GM18519 (cell line): Measurements from ENCODE around the gene MERTK.
A peak's percentile ranks its signal among the peaks of the same experiment; 100 is the strongest.
"Not testable (repeated sequence)": the region's sequence is repeated elsewhere in the genome, so short reads cannot be mapped to it uniquely, and the experiment has no call there.

ENCODE experiments used
- ATAC-seq: cut with Tn5 transposase; IDR thresholded peaks from one replicate; pipeline ENCODE4 v1.9.1; 2021; ENCODE audit warnings: mild to moderate bottlenecking, moderate library complexity; ENCODE audit not compliant: unreplicated experiment, low FRiP score

The MERTK gene

DNA sequence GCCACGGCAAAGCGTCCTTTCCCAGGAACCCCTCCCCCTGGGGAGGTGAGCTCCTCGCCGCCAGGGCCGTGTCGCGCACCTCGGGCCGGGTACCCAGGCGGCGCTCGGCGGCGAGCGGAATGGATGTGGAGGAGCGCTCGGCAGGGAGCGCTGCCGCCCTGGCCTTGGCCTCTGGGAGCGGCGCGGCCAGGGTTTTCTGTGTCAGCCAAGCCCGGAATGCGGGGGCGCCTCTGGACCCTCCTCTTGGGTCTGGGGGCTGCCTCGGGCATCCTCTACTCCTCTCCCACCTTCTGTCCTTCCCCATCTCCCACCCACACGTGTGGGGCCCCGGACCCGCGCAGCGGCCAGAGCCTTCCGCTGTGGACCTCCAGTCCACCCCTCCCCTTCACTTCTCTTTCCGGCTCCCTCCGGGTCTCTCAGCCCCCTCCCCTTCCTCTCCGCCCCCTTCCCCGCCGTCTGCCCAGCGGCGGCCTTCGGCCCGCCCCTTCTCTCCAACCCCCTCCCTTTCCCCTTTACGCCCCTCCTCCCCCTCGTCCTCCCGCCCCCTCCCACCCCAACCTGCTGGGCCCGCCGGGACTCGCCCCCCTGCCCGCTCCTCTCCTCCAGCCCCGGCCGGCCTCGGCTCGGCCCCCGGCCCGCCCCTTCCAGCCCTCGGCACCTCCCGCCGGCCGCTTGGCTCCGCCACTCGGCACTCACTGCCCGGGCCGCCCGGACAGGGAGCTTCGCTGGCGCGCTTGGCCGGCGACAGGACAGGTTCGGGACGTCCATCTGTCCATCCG lies at the start of gene MERTK:
Gene MERTK, plus strand, starts transcription at position 684 of the 779 bp plus-strand sequence. CDS start 129 bp downstream, outside the sequence.
- no peak for ATAC-seq

DNA sequence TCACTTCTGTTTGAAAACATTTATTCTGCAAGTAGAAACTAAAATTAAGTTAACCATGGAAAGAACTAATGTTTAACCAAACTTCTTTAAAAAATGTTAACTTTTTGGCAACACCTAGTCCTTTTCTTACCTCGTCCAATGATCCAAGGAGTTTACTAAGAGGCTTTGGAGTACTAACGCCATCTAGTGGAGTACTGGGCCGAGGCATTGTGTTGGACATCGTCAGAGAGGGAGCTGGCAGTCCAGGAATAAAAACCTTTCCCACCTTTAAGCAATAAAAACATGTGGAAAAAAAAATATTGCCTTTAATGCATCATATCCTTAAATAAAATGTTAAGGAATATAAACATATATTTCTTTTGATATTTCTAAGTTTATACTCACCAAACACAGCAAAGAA lies 47.8 kb upstream of the MERTK start:
- not testable (repeated sequence) for ATAC-seq

DNA sequence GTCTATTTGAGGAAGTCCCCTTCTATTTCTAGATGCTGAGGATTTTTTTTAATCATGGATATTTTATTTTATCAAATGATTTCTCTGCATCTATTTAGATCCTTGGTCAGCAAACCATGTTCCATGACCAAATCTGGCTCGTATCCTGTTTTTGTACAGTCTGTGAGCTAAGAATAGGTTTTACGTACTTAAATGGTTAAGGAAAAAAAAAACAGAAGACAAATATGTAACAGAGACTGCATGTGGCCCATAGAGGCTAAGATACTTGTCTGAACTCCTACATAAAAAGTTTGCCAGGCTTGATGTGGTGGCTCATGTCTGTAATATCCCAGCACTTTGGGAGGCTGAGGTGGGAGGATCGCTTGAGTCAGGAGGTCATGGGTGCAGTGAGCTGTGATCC lies 45.9 kb upstream of the MERTK start:
- not testable (repeated sequence) for ATAC-seq

DNA sequence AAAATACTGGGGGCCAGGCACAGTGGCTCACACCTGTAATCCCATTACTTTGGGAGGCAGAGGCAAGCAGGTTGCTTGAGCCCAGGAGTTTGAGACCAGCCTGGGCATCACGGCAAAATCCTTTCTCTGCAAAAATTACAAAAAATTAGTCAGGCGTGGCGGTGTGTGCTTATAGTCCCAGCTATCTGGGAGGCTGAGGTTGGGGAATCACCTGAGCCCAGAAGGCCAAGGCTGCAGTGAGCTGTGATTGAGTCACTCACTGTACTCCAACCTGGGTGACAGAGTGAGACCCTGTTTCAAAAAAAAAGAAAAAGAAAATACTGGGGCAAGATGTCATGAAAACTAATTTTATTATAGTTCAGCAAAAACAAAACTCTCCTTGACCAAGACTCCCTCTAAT lies 38.4 kb upstream of the MERTK start:
- not testable (repeated sequence) for ATAC-seq

DNA sequence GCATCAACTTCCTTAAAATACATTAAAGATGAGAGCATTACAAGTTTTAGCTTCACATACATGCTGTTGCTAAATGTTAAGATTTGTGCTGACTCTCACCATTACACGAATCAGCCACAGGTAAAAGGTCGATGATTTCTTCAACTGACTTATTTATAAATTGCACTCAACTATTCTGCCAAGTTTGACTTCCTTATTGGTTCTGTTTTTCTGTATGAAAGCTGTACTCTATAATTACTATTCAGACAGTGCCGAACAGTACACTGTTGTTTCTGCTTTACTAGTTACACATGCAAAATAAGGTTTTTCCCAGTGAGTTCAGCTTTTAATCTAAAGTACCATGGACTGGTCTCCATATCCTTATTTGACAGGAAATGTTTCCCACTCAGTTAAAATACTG lies 33.3 kb upstream of the MERTK start:
- ATAC-seq = not testable (repeated sequence)

DNA sequence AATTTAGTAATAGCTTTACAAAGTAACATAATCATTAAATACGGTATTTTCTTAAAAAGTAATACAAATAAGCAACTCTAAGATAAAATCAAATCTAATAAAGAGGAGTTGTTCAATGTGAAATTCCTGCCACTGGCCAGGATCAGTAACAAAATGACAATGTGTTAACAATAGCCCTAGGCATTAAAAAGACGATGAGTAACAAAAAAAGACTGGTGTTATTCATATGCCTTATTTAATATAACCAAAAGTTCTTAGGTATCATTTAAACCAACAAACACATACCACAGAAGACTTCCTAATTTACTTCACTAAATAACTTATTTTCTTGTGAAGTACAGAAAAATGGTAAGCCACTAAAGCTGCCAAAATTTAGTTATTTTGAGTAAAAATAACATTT lies 25.6 kb upstream of the MERTK start:
- not testable (repeated sequence) for ATAC-seq

DNA sequence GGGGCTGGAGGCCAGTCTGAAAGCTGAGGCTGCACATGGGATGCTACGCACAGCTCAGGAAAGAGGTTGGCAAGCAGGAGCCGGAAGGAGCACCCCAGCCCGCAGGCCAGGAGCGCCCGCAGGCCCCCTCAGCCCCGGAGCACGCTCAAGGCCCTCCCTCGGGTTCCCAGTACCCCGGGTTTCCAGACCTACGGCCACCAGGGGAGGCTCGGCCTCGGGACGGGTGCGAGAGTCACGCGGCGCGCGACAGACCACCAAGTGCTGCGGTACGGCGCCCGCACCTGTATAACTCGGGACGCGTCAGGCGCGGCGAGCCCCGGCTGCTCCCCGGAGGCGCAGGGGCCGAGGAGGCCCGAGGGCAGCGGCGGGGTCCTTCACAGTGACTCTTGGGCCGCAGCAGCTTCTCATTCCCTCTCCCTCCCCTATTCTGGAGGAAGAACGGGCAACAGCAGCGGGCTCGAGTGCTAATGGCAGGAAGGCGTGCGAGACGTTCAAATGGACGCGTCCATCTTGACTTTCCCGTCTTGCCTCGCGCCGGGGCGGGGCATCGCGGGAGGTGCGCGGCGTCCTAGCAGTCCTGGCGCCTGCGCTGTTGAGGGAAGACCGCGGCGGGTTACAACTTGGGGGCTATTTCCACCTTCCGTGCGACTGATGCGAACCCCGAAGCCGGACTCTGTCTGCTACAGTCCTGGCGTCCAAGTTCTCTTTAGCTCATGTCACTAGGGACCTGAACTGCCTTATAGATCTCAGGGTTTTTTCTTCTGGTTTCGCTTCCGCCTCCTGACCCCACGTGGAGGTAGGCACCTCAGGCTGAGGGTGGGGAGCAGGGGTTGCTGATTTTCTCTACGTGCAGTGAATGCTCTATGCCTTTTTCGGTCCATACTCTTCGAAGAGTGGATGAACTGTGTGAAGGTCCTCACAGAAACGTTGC lies 14.5 kb upstream of the MERTK start, which contains the start of gene ANAPC1:
Gene ANAPC1, minus strand, starts transcription at position 533 of the 931 bp plus-strand sequence. CDS start 3,368 bp downstream, outside the sequence.
- peak; percentile 57 for ATAC-seq

DNA sequence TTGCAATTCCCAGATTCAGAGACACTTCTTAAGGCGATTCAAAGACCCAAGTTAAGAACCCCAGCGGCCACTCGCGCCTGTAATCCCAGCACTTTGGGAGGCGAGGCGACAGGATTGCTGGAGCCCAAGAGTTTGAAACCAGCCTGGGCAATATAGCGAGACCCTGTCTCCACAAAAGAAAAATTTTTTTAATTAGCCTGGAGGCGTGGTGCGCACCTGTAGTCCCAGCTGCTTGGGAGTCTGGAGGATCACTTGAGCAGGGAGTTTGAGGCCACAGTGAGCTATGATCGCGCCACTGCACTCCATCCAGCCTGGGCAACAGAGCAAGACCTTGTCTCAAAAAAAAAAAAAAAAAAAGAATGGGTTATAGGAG lies 13.8 kb upstream of the MERTK start:
- ATAC-seq = no peak

DNA sequence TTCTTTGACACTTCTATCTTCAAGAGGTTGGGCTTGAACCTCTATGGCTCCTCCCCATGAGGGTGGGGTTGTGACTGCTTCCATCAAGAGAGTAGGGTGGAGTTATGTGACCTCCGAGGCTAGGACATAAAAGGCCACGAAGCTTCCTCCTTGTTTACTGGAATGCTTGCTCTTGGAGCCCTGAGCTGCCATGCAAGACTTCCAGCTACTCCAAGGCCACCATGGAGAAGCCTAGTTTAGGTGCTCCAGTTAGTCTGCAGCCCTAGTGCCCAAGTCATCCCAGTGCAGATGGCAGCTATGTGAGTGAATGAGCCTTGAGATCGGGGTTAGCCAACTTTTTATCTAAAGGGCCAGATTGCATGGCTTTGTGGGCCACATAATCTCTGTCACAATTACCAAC lies 2.4 kb upstream of the MERTK start:
- no peak for ATAC-seq

DNA sequence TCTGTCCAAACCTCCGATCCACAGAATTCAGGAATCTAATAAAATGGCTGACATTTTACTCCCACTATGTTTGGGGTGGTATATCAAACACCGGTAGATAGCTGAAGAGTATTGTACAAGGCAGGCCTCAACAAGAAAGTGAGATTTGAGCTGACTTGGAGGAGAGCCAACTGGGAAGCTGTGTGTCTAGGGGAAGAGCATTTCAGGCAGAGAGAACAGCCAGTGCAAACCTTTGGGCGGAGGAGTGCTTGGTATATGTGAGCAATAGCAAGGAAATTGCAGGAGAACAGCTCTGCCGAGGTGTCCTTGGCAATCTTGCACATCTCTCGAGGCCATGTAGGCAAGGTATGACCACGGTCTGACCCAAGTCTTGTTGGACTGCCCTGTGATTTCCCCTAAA lies 1.8 kb upstream of the MERTK start:
- ATAC-seq = no peak

DNA sequence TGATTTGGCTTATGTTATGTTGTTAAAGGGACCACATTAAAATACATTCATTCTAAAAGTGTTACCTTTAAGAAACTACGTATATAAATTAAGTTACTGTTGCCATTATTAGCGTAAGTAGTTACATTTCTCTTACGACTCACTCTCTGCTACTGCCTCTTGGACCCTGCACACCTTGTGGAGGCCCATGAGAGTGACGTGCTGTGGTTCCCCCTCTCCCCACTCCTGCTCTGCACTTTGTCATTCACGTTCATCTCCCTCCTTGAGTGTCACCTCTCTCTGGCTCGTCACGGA lies 830 bp upstream of the MERTK start:
- ATAC-seq = no peak

DNA sequence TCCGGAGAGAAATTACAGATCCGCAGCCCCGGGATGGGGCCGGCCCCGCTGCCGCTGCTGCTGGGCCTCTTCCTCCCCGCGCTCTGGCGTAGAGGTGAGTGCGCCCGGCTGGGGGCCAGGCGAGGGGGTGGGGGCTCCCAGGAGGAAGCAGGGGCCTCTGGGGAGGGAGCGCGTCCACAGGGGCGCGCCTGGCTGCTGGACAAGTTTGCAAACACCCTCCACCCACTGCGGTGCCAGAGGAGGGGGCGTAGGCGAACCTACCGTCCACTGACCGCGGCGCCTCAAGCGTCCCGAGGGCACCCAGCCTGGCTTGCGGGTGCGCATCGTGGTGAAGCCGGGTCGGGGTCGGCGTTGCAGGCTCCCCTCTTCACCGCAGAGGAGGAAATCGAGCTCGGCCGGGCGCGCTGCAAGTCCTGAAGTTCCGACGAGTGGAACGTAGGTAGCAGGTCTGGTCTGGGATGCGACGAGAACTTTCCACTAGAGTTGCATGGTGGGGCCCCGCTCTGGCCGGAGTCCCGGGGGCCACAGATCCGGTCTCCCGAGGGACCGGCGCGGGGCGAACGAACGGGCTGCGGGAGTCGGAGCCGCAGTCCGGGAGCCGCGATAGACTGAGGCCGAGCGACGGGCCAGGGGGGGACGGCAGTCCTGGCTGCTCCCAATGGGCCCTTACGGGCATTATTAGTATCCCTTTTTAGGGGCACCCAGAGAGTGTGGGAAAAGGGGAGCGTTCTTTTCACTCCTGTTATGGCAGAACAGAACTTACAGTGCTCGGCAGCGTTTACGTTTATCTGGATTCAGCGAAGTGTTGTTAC lies 502 bp downstream of the MERTK start:
- no peak for ATAC-seq

DNA sequence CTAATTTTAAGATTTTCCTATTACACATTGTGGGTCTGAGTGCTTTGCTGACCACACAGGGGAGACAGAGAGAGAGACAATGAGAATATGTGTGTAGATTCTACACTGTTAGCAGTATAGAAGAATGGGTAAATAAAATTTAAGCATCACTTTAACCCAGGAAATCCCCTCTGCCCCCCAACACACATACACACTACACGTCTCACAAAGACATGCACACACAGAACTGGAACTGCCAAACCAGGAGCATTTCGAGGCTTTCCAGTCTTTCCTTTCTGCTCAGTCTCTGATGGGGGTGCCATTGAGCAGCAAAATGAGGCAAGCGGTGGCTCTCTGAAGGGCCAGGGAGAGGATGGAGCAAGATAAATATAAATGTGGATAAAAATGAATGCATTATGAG lies 2.5 kb downstream of the MERTK start:
- no peak for ATAC-seq

DNA sequence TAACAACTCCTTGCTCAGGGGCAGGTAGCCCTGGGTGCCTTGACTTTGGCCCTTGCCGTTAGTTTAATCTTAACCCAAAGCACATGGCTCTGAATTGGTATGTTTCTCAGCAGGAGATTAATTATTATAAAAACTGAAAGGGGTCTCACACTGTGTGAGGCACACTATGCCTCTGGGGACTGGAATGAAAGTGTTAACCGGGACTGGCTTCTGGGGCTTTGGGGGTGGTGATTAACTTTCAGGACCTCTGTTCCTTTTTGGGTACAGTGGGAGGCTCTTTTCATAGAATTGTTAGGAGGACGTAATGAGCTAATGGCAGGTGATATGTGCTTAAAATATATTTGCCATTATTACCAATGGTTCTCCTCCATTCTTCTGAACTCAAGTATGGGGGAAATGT lies 5.1 kb downstream of the MERTK start:
- no peak for ATAC-seq

DNA sequence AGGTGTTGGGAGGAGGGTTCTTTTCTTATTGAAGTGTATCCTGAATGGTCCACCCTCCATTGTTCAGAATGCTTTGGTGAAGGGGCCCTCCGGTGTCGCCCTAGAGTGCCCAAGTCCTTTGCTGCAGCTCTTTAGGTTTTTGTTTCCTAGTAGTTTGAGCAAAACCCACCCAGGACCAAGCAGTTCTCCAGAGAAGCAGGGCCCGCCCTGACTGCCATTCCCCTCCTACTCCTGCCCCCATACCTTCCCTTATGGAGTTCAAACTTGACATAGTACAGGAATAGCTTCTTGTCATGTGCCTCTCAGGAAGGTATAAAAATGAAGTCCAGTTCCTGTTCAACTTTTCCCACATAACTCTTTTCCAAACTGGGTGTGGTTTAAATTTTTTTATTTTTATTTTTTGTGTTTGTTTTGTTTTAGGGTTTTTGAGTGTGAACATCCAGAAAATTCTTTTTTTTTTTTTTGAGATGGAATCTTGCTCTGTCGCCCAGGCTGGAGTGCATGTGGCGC lies 5.6 kb downstream of the MERTK start:
- ATAC-seq = no peak

DNA sequence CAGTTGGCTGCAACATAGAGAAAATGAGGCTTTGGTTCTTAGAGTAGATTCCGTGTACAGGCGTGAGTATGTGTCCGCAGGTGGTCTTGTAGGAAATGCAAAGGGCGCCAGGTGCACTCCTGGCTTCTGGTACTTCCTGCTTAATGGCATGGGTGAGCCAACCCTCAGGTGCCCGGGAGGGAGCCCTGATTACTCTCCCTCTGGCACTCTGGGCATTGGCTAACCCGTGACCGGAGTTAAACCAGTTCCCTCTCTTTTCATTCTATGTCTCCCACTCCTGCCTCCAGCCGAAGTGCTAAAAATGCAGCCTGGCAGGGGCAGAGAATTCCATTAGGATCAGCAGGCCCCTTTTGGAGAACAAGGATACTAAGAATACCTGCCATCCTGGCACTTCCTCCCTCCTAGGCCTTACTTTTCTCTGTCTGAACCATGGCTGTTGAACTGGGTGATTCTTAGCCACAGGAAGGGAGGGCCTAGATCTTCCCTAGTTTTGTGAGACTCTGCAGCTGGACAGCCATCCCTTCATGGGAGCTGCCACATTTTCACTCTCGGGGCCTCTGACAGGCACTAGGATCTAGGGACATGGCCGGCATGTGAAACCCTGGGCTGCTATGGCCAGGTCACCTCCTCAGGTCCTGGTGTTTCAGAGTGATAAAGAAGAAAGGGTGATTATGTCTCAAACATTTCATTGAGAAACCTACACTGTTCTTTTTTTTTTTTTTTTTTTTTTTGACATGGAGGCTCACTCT lies 6.5 kb downstream of the MERTK start:
- ATAC-seq = no peak

DNA sequence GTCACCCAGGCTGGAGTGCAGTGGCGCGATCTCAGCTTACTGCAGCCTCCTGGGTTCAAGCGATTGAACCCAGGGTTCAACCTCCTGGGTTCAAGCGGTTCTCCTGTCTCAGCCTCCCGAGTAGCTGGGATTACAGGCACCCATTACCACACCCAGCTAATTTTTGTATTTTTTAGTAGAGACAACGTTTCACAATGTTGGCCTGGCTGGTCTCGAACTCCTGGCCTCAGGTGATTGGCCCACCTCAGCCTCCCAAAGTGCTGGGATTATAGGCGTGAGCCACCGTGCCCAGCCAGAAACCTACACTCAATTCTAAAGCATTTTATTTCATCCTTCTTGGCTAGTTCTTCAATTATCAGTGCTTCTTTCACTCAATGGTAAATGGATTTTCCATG lies 7.1 kb downstream of the MERTK start:
- not testable (repeated sequence) for ATAC-seq

DNA sequence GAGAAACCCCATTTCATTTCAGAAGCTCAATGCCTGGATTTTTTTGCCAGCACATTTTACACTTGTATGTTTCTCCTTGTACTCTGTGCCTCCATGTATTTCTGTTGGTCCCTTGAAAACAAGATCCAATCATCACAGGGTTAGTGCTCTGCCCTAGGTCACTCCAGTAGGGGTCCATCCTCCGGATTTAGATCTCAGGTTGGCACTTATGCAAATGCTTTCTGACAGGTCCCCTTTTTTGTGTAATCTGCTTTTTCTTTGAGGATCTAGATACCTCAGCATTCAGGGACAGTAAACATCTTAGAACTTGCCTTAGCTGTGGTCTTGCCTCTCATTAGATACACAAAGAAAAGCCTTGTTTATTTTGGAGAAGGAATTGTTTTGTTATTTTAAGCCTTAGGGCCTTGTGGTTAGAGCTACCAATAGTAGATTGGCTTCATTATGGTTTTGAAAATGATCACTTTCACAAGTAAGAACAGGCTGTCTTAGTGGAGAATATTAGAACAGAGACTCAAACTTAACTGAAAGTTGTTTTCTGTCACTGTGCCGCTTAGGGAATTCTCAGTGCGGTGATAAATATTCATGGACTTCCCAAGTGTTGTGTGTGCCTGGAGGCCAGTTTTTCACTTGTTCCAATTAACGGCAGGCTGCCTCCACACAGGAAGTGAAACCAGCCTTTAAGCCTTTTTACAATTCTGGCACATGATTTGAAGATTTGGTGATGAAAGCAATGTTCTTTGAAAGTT lies 7.8 kb downstream of the MERTK start:
- ATAC-seq = no peak

DNA sequence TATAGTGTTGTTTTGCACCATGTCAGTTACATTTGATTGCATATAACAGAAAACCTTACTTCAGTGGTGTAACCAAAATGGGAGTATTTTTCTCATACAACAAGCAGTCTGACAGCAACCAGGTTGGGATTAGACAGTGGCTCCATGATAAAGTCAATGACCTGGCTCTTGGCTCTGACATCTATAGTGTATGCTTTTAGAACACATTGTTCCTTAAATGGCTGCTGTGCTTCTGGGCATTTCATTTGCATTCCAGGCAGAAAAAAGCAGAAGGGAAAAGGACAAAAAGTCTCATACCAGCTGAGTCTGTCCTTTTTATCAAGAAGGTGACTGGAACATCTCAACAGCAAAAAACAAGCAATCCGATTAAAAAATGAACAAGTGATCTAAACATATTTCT lies 10.2 kb downstream of the MERTK start:
- no peak for ATAC-seq
